HG02981 (cell line): ENCODE results near the gene PAQR8.

Experiments used
- ATAC-seq: cut with Tn5 transposase; IDR thresholded peaks from one replicate; pipeline ENCODE4 v1.9.1; 2021; ENCODE audit warnings: mild to moderate bottlenecking, moderate library complexity; ENCODE audit not compliant: unreplicated experiment

The PAQR8 gene

DNA sequence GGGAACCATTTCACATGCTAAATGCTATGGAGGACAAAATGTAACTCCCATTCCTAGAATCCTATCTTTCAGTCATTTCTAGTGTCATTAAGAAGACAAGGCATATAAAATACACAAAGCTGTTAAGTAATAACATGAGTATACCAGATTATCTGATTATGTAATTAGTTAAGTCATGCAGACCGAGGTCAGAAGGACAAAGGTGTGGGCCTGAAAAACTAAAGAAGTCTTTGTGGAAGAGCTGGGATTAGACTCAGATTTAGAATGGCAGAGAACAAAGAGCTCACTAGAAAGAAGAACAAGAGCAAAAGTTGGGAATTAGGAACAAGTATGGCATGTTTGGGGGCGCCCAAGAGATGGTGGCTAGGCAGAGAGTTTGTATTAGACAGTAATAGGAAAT lies 95.1 kb downstream of the PAQR8 start:
- ATAC-seq = no peak
